K562 (cell line): ENCODE data around the gene AP1M2. TPM values are rescaled to one million over a fixed set of nuclear protein-coding genes. Genes with fewer than 3 reads are reported as not detected.

Experiments used
- ATAC-seq: fragments of 200-7000 bp; cut with Tn5 transposase; 3 replicates; pipeline ENCODE4 v1.9.1; 2020; ENCODE audit warnings: moderate library complexity
- BruUV-seq: library from RNA; stranded (reverse); fragments of 400-500 nt; replicated peaks from 2 replicates; lab custom pipeline; 2021; lab: Mats Ljungman, UMichigan
- CTCF ChIA-PET: fragments of 300-600 bp; formaldehyde crosslinking; extraction: SDS; loops from one replicate; lab custom pipeline; 2021; ENCODE audit warnings: low intra/inter-chr PET ratio; lab: Yijun Ruan, JAX
- POLR2A ChIA-PET: fragments of 300-600, 350-650 bp; sonication (Branson Sonifier 250); formaldehyde crosslinking; extraction: SDS; loops from one replicate; lab custom pipeline; 2021; ENCODE audit warnings: antibody characterized with exemption, inconsistent platforms; lab: Yijun Ruan, JAX
- DNase-seq, 4 experiments: peaks; one replicate each; pipeline versions ENCODE4 v3.0.0 to v3.0.0-alpha.2; 2011 to 2018; ENCODE audit warnings: low spot score in 3 of 4, mixed read lengths in 3 of 4; ENCODE audit errors: extremely low read depth in 1 of 4
- FAIRE-seq: peaks from 2 replicates; lab custom pipeline; 2011; peaks lifted over from hg19 to GRCh38; lab: Jason Lieb, UNC
- H2AFZ ChIP-seq: 2 replicates; pipeline ENCODE4 v1.6.0; 2011; ENCODE audit warnings: low read depth, low read length, control low read depth, inconsistent platforms
- H3K27ac ChIP-seq: fragments of 200-600 bp; 3 replicates; pipeline ENCODE4 v1.8.0; 2011; ENCODE audit warnings: low read depth, mild to moderate bottlenecking, control low read depth, inconsistent platforms, low read length, moderate library complexity, mixed read lengths; ENCODE audit errors: extremely low read depth
- H3K27me3 ChIP-seq, 2 experiments: fragments of 300-600 bp in 1 of 2; 2 replicates in 1 of 2; 3 replicates in 1 of 2; pipeline versions ENCODE4 v1.6.0 to v1.8.0; 2011; ENCODE audit warnings: inconsistent platforms in 2 of 2, low read length in 2 of 2, mild to moderate bottlenecking in 1 of 2, mixed read lengths in 1 of 2, moderate library complexity in 1 of 2; ENCODE audit not compliant: control insufficient read depth in 2 of 2, insufficient read depth in 2 of 2
- H3K36me3 ChIP-seq: fragments of 300-600 bp; 3 replicates; pipeline ENCODE4 v1.8.0; 2011; ENCODE audit warnings: mild to moderate bottlenecking, low read length, inconsistent platforms; ENCODE audit not compliant: control insufficient read depth, insufficient read depth
- H3K4me1 ChIP-seq, 2 experiments: fragments of 200-600 bp in 1 of 2; replicated peaks in 1 of 2; 2 replicates in 1 of 2; 3 replicates in 1 of 2; pipeline versions ENCODE4 v1.5.1 to v1.8.0; 2011; ENCODE audit warnings: inconsistent platforms in 2 of 2, low read length in 2 of 2, mild to moderate bottlenecking in 1 of 2, mixed read lengths in 1 of 2, moderate library complexity in 1 of 2; ENCODE audit not compliant: control insufficient read depth in 2 of 2, insufficient read depth in 2 of 2
- H3K4me2 ChIP-seq: 2 replicates; pipeline ENCODE4 v1.6.1; 2011; ENCODE audit warnings: low read length, control low read depth, inconsistent platforms, mixed read lengths; ENCODE audit not compliant: insufficient read depth
- H3K4me3 ChIP-seq: fragments of 200-600 bp; sonication (generic), shearing (Covaris generic); 2 replicates; pipeline ENCODE4 v1.5.1; 2016; ENCODE audit warnings: control low read depth, inconsistent platforms
- H3K79me2 ChIP-seq: fragments of 200-600 bp; 3 replicates; pipeline ENCODE4 v1.8.0; 2011; ENCODE audit warnings: low read length, inconsistent platforms; ENCODE audit not compliant: control insufficient read depth, insufficient read depth
- H3K9ac ChIP-seq, 2 experiments: 2 replicates each; pipeline versions ENCODE4 v1.6.0 to v1.6.1; 2011; ENCODE audit warnings: low read depth in 2 of 2, low read length in 2 of 2, control low read depth in 1 of 2, inconsistent platforms in 1 of 2, mild to moderate bottlenecking in 1 of 2, mixed read lengths in 1 of 2; ENCODE audit not compliant: insufficient read depth in 1 of 2
- H3K9me1 ChIP-seq: one replicate; pipeline ENCODE4 v1.6.0; 2011; ENCODE audit warnings: inconsistent platforms, mild to moderate bottlenecking, low read length, moderate library complexity; ENCODE audit not compliant: control insufficient read depth, insufficient read depth
- H3K9me3 ChIP-seq: replicated peaks from 2 replicates; pipeline ENCODE4 v1.5.1; 2011; ENCODE audit warnings: low read depth, low read length, inconsistent platforms; ENCODE audit not compliant: control insufficient read depth, insufficient read depth
- H4K20me1 ChIP-seq: replicated peaks from 2 replicates; pipeline ENCODE4 v1.6.1; 2011; ENCODE audit warnings: low read length, inconsistent platforms, mixed read lengths; ENCODE audit not compliant: control insufficient read depth, insufficient read depth
- SPI1 ChIP-seq: IDR thresholded peaks from 2 replicates; pipeline ENCODE4 v1.6.1; 2011; ENCODE audit warnings: low read depth, low read length, control low read depth, borderline replicate concordance
- YBX1 ChIP-seq: fragments of 450-650 bp; IDR thresholded peaks from 2 replicates; pipeline ENCODE4 v1.7.1; 2016; ENCODE audit warnings: mild to moderate bottlenecking
- WGBS: fragments of 100-300 bp; shearing (Covaris generic); methylation state at CpG from one replicate; pipeline ENCODE4 v1.1.6; 2016; ENCODE audit warnings: low coverage, mixed read lengths; ENCODE audit not compliant: insufficient coverage; ENCODE audit errors: missing lambda C conversion rate; 5-methylcytosine and 5-hydroxymethylcytosine counted together
- in situ Hi-C: fragments of 300-500 bp; cut with MboI; formaldehyde crosslinking; loops from 4 replicates; pipeline ENCODE4 v1.15.0; 2018; ENCODE audit warnings: inconsistent platforms, mixed read lengths
- intact Hi-C: fragments of 100-400 bp; cut with micrococcal nuclease; formaldehyde crosslinking; loops from 2 replicates; pipeline ENCODE4 v1.14.2; 2022
- polyA plus RNA-seq, 8 experiments: library from polyadenylated mRNA; depleted of rRNA in 4 of 8; stranded (reverse) in 5 of 8; unstranded in 3 of 8; fragments of >200 nt; fragmentation: Nextera tagmentation in 2 of 8; fragmentation: Illumina TruSeq in 1 of 8; extraction: Ambion mirVana in 2 of 8; extraction: Trizol in 1 of 8; gene quantifications; 2 replicates each; pipeline versions ENCODE4 v1.2.1 to v1.2.3, GENCODE V29; 2011 to 2014; ENCODE audit warnings: inconsistent platforms in 1 of 8, missing spikeins in 1 of 8
- total RNA-seq, 7 experiments: library from RNA; depleted of rRNA in 6 of 7; stranded (reverse); fragments of >200 nt in 6 of 7; fragmentation: Illumina TruSeq in 2 of 7; extraction: Trizol in 2 of 7; gene quantifications; 2 replicates each; pipeline versions ENCODE4 v1.2.1 to v1.2.3, GENCODE V29; 2011 to 2021; ENCODE audit warnings: low replicate concordance in 1 of 7

The AP1M2 gene
- total and polyA plus RNA-seq, 9 of the 15 experiments (the other 6 are each of a cell fraction or from before 2014, with no cell fraction given) = 0.33 to 1.4 (median 0.89) TPM; not detected in 1

DNA sequence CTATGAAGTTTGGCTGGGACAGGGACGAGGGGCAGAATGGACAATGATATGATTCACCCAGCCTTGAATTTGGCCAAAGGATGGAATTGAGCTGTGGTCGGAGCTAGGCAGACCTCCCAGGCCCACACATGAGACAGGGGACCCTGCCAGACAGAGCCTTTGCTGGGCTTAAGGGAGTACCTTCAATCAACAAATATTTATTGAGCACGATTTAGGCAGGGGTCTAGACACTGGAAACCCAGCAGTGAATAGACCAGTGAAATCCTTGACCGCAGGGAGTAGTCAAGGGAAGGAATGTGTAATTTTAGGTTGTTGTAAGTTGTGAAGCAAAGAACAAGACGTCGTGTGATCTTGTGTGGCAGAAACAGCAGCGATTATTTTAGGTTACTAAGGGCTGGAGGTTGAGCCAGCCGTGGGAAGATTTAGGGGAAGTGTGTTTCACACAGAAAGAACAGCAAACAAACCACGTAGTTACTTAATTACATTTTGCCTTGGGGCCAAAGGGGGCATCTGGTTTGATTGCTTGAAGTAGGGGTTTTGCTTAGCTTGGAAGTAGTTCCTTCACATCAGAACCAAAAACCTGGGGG is 16.9 kb upstream of the AP1M2 start:
- Histone ChIP-seq H3K27me3 (peaks cover 0 to 4% of the 10 kb centered on the region in 2 experiments; a peak in 1 of 5 replicates), H3K4me2 (peak overlapping the region; percentile 96), H3K9ac (peak overlapping the region; percentile 90 to 95), H3K27ac (peak overlapping the region; percentile 91), H3K4me1 (peaks cover 24 to 27% of the 10 kb centered on the region in 2 experiments), H3K36me3 (no peaks in the 10 kb centered on the region), H3K9me3 (no peaks in the 10 kb centered on the region), H4K20me1 (no peaks in the 10 kb centered on the region), H3K79me2 (peaks cover 27% of the 10 kb centered on the region), H2AFZ (peak overlapping the region; percentile 34; the same call in 1 of the 2 replicates), H3K9me1 (no peaks in the 10 kb centered on the region)
- no TSS peak for BruUV-seq
- peak; percentile 35 for FAIRE-seq
- DNase-seq = no peak
- 33% methylated on average over 9 of the region's 9 CpGs for WGBS
- POLR2A ChIA-PET = interaction anchor here (0.6 to 2.3 kb wide), 4 partner anchors 13 to 166 kb away, joined by 3 to 18 read pairs (median 4); no protein-coding TSS in a partner anchor
- intact Hi-C loops = loop anchor here (2.0 kb wide), 1 partner anchor 13 kb away; no protein-coding TSS in a partner anchor
- CTCF ChIA-PET = no interaction called here
- peak; percentile 41; the same call in 1 of the 2 replicates for TF ChIP-seq SPI1
- TF ChIP-seq YBX1 = no peak
- TF ChIP-seq, all 486 proteins: peak for 1
- H3K4me3 ChIP-seq = 0 out of 2 replicates have a peak overlapping the region, but pooled peaks have one; percentile 98
- ATAC-seq = no peak; the same call in 2 of the 3 replicates
- in situ Hi-C loops = no loop called here
